NCI-H2081 treated with DMSO at 0.1 percent for 48 hours (cell line): ENCODE results near the gene SMG6.
"Not testable (repeated sequence)": the region's sequence is repeated elsewhere in the genome, so short reads cannot be mapped to it uniquely, and the experiment has no call there.

Experiments used
- DNase-seq: peaks from one replicate; lab custom pipeline; 2025; lab: John Stamatoyannopoulos, UW

SMG6 gene

DNA sequence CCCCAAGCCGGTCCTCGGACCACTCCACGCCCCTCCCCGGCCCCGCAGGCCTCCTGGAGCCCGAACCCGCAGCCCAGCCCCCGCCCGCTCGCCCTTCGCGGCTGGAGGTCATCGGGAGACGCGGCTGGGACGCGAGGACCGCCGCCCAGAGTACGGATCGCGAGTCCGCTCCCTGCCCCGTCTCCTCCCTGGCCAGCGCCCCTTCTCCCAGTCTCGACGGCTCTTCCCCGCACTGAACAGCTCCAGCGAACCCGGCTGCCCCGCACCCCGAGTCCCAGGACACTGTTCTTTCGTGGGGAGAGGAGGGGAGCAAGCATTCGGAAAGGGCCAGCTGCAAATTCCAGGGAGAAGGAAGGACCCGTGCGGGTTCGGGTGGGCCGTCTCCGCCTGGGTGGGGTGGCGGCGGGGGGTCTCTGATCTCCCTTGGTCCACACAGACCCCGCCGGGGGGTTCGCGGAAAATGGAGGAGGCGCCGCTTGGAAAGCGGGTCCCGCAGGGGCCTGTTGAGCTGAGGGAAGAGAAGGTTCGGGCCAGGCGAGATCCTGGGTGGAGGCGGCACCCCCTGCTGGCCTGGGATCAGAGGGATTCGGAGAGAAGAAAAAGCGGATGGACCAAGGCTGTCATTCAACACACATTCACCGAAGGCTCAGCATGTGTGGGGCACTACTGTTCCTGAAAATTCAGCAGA, 277.8 kb downstream of the SMG6 start:
- no peak for DNase-seq

DNA sequence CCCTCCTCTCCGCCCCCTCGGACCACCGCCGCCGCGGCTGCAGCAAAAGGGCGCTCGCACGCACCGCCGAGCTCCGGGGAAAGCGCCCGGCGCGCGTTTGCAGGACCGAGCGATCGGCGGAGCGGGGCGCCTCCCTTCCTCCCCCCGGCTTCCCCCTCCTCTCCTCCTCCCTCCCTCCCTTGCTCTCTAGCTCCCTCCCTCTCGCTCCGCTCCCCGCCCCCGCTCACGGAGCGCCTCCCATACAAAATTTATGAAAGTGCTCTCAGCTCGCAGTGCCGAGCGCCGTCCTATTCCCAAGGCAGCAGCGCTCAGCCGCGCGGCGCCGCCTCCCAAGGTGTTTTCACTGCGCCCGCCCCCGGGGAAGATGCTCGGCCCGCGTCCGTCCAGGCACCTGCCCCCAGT, 278.4 kb downstream of the SMG6 start, which contains the start of gene RTN4RL1:
Gene RTN4RL1 (minus strand): TSS at position 115 of the 402 bp plus-strand sequence. CDS start 469 bp downstream, outside the sequence.
- no peak for DNase-seq

DNA sequence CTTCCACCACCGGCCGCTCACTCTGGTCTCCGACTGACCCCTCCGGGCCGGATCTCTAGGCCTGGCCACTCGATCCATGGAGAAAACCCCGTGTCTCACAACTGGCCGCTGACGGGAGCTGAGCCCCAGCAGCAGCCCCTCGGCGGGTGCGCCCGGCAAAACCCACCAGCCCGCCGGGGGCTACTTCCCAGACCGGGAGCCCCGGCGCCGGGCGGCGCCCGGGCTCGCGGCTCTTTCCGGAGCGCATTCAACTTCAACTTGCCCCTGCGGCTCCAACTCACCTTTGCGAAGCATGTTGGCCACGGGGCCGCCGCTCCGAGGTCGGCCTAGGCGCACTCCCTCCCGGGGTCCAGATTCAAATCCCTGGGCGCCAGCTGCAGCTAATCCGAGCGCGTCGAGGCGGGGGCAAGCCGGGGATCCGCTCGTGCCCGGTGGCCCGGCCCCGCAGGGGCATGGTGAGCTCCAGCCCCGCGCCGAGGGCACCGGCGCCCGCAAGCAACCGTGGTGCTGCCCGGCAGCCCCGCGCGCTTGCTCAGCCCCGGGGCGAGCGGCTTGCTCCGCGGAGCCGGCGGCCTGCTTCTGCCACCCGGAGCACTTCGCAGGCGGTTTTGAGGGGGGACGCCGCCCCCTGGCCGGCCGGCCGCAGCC, 278.9 kb downstream of the SMG6 start:
- no peak for DNase-seq

DNA sequence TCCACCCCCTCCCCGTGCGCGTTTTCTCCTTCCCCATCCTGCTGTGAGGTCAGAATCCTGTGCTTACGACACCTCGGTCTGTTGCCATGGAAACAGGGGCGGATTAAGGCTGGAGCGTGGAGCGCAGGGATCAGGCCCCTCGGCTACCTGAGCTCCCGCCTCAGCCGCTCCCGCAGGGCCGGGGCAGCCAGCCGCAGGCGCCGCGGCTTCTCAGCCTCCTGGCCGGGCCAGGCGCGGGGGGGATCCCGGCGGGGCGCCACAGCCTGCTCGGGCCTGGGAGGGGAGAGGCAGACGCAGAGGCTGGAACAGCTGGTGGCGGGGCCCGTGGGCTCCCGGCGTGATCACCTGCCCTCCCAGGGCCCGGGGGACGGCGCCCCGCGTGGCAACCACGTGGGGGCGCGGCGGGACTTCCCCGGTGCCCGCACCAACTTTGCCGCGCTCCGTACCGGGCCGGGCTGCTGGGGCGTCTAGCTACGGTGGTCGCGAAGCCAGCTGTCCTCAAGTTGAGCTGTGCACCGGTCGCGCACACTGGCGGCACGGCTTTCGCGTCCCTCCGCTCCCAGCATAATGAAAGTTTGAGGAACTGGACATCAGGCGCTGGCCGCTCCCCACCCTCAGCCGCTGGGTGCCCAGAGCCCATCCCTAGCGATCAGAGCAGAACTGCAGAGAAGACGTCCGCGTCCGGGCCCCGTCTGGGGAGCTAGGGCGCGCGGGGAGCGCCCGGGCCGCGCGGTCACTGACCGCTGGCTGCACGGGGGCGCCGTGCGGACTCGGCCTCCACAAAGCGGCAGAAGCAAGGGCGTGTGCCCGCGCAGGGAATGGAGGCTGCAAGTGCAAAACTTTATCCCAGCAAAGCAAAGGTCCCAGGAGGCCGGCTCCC, 279.7 kb downstream of the SMG6 start:
- no peak for DNase-seq

DNA sequence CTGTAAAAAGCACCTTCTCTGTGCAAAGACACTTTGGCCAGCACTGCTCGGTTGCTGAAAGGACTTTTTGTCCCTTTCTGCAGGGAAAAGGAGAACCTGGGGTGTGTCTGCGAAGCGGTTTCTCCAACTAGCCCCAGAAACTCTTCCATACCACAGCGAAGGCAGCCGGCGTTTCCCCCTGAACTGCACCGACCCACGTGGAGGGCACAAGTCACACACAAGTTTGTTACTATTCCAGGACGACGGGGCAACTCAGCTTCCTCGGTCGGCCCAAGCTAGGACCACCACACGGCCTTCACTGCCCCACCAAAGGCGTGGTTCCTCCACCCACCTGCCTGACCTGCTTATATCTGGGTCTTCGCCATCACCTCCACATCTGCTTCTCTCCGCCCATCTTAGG, 280.3 kb downstream of the SMG6 start:
- no peak for DNase-seq

DNA sequence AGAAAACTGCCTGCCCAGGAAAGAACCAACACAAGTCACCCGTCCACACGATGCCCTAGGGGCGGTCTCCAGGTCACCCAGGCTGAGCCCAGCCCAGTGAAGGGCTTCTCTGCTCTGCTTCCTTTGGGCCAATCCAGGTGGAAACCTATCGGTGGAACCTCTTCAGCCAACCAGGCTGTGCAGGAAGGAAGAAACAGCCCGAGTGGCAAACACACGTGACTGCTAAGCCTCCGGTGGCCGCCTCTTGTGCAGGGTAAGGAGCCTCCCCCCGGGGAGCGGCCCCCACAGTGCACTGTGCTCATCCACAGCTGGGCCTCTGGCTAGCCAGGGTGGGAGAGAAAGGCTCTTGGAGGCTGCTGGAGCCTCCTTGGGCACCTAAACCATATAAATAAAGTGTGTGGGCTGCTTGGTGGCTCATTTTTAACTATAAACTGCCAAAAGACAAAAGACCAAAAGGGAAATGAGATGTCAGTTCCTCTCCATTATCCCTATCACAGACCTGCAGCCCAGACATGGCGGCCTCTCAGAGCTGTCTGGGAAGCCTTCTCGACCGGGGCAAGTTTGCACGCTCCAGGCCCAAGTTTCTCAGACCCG, 280.8 kb downstream of the SMG6 start:
- DNase-seq = no peak

DNA sequence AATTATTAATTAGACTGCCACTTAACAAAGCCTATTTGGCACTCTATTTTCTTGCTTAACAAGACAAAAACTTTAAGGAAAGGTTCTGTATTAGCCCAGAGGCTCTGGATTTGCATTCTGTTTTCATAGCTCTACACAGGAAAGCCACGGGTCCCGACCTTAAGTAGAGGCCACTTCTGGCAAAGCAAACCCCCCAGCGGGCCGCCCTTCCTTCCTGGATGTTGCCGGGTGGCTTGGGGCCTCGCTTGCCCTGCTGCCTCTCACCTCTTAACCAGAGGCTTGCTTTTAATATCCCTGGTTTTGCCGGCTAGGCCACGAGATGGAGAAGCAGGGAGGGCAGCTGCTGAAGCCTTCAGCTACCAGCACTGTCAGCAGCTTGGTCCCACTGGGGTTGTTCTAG, 282.9 kb downstream of the SMG6 start:
- DNase-seq = no peak

DNA sequence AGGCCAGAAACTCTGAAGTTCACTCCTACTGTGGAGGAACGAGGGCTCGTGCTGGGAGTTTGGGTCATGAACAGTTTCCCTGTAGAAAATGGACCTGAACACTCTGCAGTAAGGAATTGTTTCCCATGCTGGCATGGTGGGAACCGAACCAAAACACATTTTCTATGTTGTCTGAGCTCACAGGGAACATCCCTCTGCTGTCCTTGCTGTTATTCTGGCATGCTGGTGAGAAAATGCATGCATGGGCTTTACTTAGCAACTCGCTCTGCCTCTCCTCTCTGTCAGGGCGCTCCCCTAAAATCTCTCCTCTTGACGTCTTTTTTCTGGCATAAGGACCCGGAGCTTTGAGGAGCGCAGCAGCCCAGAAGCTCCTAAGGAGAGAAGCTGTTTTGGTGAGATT, 283.9 kb downstream of the SMG6 start:
- DNase-seq = no peak

DNA sequence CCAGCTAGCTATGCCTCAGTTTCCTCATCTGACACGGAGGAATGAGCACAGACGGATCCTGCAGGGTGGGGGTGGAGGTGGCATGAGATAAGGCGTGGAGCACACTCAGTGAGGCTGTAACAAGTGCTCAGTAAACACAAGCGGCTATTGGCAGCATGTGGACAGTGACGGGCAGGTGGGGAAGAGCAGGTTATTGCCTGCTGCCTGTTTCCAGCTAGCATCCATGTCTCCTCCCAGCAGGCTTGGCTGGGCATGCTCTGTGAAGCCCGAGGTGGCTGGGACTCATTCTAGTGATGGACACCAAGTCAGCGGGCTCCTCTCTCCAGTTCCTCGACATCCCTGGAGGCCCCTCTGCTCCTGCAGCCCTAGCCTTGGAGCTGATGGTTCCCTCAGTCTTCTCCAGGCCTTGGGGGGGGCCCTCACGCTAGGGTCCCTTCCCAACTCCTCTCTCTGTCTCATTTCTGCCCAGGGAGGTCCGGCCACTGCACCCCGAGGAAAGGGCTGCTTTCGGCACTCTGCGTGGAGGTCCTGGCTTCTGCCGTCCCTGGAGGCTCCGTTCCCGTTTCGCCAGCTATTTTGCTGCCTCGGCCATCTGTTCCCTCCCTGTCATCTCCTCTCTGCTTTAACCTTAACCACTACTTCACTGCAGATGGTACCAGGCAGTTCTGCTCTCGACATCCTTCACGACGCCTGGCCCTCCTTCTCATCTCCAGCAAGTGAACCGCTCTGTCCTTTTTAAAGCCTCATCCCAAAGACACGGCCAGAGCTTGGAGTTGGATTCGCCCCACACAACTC, 284.7 kb downstream of the SMG6 start:
- DNase-seq = no peak

DNA sequence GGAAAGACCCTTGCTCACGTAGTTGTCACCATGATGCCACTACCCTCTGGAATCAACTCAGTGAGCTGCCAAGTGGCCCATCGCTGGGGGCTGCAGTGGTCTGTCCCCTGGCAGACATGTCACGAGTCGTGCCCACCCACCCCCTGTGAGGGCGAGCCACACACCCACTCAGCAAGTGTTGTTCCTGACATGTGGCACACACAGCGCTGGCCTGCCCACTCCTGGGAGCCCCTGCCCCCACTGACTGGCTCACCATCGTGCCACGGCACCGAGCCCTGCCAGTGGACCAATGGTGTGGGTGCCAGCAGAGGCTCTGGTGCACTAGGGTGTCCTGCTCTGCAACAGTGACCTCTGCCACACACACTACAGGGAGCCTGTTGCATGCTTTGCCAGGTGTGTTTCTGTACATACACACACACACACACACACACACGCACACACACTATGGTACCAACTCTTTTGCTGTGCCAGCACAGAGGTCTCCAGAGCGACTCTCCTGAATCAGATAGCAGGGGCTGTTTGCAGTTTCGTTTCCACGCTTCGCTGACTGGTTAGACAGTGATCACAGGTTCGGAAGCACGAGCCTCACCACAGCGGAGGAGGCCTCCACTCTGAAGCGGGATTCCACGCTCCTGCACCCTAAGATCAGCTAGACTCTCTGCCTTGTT, 286.2 kb downstream of the SMG6 start:
- DNase-seq = no peak

DNA sequence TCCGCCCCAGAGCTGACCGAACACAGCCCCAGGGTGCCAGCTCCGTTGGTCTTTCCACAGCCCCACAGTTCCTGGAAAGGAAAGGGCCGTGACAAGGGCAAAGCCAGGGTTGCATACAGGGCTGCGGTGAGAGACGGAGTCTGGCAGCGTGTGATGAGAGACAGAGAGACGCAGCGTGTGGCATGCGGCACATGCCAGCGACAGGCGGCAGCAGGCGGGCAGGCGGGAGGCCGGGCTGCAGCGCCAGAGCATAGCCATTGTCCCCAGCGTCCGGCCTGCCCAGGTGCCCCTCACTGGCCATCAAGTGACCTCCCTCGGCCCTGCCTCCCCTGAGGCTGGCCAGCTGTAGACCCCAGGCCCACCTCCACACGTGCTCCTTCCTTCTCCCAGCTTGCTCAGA, 287.1 kb downstream of the SMG6 start:
- DNase-seq = no peak

DNA sequence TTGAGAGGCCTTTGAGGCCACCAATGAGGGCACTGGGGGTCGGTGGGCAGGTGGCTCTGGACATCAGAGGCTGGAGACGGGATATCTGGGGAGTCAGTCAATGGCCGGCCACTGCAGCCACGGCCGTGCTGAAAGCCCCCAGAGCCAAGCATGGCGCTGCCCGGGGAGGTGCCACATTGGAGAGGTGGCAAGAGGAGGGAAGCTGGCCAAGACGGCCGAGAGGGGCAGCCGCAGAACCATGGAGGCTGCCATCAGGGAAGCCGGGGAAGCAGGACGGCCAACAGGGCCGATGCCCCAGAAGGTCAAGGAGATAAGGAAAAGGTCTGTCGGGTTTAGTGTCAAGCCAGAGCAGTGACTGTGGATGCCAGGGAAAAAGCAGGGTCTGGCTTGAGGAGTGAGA, 288.3 kb downstream of the SMG6 start:
- DNase-seq = no peak

DNA sequence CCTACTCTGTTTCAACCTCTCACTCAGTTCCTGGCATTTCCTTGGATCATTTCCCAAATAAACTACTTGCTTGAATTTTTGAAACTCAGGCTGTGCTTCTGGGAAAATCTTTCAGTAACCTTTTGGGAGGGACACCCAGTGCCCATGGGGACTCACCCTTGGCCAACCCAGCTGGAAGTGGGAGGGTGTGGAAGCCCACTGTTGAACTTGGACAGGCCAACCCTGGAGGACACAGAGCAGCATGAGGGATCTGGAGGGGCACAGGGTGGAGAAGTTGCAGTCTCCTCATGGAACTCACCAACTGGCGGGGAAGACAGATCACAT, 289.6 kb downstream of the SMG6 start:
- DNase-seq = no peak

DNA sequence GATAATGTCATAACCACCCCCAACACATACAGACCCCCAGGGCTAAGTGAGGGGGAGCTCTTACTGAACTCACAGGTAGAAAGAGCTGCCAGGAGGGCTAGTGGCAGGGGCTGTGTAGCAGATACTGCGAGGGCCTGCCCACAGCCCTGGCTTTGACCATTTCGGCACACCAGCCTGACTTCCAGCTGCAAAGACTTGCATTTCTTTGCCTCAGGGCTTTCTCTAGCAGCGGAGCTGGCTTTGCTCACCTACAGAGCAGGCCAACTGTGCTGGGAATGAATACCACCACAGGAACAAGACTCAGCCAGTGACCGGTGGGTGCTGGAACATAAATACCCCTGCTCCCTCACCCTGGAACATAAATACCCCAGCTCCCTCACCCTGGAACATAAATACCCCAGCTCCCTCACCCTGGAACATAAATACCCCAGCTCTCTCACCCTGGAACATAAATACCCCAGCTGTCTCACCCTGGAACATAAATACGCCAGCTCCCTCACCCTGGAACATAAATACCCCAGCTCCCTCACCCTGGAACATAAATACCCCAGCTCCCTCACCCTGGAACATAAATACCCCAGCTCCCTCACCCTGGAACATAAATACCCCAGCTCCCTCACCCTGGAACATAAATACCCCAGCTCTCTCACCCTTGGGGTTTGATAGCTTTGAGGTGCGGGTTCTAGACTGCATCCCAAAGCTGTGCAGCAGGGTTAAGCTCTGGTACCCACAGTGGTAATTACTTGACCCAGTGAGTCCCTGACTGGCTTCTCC, 290.2 kb downstream of the SMG6 start:
- DNase-seq = not testable (repeated sequence)

DNA sequence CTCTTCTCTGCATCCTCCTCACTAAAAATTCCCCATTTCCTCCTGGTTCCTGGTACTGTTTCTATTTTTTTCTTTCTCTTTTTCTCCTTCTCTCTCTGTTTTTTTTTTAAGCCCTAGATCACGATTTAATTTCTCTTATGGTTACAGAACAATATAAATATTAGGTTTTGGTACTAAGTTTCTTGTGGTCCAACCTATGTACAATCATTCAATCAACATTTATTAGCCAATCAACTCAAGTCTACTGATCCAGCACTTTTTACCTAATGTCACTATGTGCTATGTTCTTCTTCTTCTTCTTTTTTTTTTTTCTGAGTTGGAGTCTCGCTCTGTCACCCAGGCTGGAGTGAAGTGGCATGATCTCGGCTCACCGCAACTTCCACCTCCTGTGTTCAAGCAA, 291.1 kb downstream of the SMG6 start:
- no peak for DNase-seq

DNA sequence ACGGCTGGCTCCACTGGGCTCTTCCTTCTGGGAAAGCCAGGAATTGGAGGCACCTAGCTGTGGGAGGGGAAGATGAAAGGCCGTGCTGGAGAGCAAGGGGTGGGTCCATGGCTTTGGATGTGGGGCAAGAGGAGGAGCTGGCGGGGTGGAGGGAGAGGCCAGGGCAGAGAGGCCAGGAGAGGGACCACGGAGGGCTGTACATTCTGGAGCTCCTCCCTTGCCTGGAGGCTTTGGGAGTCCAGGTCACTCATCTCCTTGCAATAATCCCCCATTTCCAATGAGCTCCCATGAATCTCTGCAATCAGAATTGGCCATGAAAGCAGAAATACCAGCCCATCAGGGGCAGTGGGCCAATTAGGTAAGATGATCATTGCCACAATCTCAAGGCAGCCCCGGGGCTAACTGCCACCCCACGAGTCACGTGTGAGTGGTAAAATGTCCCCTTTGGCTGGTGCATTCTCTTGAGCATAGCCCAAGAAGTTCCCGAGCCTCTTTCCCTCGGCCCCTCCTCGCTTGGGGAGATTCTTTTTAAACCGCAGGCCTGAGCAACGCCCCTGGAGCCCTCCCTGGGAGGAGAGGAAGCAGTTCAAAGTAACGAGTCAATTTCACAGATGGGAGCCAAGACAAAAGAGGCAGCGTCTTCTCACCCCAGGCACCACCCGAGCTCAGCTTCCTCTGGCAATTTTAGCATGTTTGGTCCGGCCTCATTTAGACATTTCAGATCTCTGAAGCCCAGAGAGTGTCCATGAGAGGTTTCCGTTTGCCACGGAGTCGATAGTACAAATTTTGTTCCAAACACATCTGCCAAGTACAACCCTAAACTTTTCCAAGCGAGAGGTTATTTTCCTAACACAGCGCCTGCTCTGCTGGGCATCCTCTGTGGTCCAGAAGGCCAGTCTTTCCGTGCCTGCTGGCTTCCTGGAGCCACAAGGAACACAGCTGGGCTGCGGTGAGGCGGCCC, 291.9 kb downstream of the SMG6 start:
- DNase-seq = no peak
